ENCODE measurements around the gene ZBTB26.

The ZBTB26 gene

DNA sequence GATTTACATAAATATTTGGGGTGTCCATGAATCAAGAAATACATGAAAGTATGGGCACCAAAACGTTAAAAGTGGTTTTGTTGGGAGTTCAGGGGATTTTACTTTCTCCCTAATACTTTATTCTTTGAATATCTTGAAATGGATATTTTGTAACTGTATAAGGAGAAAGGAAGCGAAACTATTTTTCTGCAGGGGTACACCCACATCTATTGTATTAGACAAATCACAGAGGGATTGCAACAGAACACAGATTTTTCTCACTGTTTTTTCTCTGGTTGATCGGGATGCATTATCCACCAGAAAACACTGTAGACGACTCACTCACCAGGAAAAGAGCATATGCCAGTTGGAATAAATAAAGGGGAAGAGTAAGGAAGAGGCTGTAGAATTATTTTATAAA lies 8.3 kb upstream of the ZBTB26 start:
- Histone ChIP-seq H3K79me2 (ENCODE audit: insufficient read depth, low read length) (peaks cover 52% of the 10 kb centered on the region), H3K9me3 (ENCODE audit: insufficient read depth, low read length) (no peaks in the 10 kb centered on the region), H3K9me2 (replicated peaks; ENCODE audit: insufficient read depth, low read length) (no peaks in the 10 kb centered on the region), H3K27ac (ENCODE audit: low read depth, low read length) (no peak overlapping the region), H3K4me3 (ENCODE audit: insufficient read depth, low read length, poor library complexity, severe bottlenecking) (no peak overlapping the region), H3K27me3 (ENCODE audit: low read length) (no peaks in the 10 kb centered on the region), H4K20me1 (ENCODE audit: low read depth, low read length) (0 out of 2 replicates have a peak, but pooled peaks cover 4% of the 10 kb centered on the region), H2AFZ (ENCODE audit: low read depth, low read length, severe bottlenecking) (no peak overlapping the region), H3K9ac (ENCODE audit: low read length) (0 out of 2 replicates have a peak overlapping the region, but pooled peaks have one; percentile 69), H3K36me3 (ENCODE audit: low read length) (no peaks in the 10 kb centered on the region), H3F3A (ENCODE audit: insufficient read depth) (peaks cover 22% of the 10 kb centered on the region; the same call in 1 of the 2 replicates), H3K4me2 (ENCODE audit: low read depth, low read length, poor library complexity, severe bottlenecking) (peak overlapping the region; percentile 69)
- TF ChIP-seq, protein P1, sequence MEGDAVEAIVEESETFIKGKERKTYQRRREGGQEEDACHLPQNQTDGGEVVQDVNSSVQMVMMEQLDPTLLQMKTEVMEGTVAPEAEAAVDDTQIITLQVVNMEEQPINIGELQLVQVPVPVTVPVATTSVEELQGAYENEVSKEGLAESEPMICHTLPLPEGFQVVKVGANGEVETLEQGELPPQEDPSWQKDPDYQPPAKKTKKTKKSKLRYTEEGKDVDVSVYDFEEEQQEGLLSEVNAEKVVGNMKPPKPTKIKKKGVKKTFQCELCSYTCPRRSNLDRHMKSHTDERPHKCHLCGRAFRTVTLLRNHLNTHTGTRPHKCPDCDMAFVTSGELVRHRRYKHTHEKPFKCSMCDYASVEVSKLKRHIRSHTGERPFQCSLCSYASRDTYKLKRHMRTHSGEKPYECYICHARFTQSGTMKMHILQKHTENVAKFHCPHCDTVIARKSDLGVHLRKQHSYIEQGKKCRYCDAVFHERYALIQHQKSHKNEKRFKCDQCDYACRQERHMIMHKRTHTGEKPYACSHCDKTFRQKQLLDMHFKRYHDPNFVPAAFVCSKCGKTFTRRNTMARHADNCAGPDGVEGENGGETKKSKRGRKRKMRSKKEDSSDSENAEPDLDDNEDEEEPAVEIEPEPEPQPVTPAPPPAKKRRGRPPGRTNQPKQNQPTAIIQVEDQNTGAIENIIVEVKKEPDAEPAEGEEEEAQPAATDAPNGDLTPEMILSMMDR (IDR thresholded peaks at IDR 0.05; ENCODE audit: insufficient read depth, low read length, poor library complexity, severe bottlenecking) = no peak
- no peak for TF ChIP-seq EZH2phosphoT487 (conservative IDR thresholded peaks at IDR 0.05; ENCODE audit: low read length)

DNA sequence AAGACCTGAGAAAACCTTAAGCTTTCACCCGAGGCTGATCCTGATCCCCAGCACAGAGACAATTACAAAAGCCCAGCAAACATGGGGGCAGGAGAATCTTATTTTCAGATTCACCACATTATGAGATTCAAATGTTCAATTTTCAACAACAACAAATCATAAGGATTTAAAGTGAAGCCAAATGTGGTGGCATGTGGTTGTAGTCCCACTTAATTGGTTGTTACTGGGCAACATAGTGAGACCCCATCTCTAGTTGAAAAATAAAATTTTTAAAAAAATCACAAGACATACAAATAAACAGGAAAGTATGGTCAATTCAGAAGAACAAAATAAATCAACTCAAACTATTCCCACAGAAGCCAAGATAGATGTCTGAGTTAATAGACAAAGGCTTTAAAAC lies 5.6 kb upstream of the ZBTB26 start:
- Histone ChIP-seq H2AFZ (ENCODE audit: low read depth, low read length, severe bottlenecking) (no peak overlapping the region), H3K27ac (ENCODE audit: low read depth, low read length) (no peak overlapping the region), H3K79me2 (ENCODE audit: insufficient read depth, low read length) (peaks cover 51% of the 10 kb centered on the region), H3K4me3 (ENCODE audit: insufficient read depth, low read length, poor library complexity, severe bottlenecking) (no peak overlapping the region), H3K9ac (ENCODE audit: low read length) (no peak overlapping the region), H3F3A (ENCODE audit: insufficient read depth) (peaks cover 22% of the 10 kb centered on the region; the same call in 1 of the 2 replicates), H3K36me3 (ENCODE audit: low read length) (no peaks in the 10 kb centered on the region), H3K9me2 (replicated peaks; ENCODE audit: insufficient read depth, low read length) (no peaks in the 10 kb centered on the region), H3K9me3 (ENCODE audit: insufficient read depth, low read length) (no peaks in the 10 kb centered on the region), H3K4me2 (ENCODE audit: low read depth, low read length, poor library complexity, severe bottlenecking) (no peak overlapping the region), H3K27me3 (ENCODE audit: low read length) (no peaks in the 10 kb centered on the region), H4K20me1 (ENCODE audit: low read depth, low read length) (0 out of 2 replicates have a peak, but pooled peaks cover under 1% of the 10 kb centered on the region)
- TF ChIP-seq EZH2phosphoT487 (conservative IDR thresholded peaks at IDR 0.05; ENCODE audit: low read length) = no peak
- TF ChIP-seq, protein P1 (IDR thresholded peaks at IDR 0.05; ENCODE audit: insufficient read depth, low read length, poor library complexity, severe bottlenecking) = no peak

DNA sequence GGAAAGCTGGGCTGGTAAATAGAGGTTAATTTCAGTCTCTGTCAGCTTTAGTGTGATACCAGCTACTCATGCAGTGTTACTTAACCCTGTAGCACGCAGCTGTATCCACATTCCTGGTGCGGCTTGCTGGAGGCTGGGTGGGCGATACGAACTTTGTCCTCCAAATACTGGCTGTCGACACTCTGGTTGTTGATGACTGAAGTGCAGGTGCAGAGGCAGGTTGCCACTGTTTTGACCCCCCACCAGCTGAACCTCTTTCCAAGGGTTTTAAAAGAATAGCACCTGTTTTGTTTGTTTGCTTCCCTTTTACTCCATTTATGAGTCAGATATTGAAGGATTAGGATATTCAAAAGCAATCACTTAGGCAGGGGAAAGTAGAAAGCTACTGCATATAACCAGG lies 5.2 kb upstream of the ZBTB26 start:
- Histone ChIP-seq H3K27me3 (ENCODE audit: low read length) (no peaks in the 10 kb centered on the region), H2AFZ (ENCODE audit: low read depth, low read length, severe bottlenecking) (no peak overlapping the region), H3K79me2 (ENCODE audit: insufficient read depth, low read length) (peaks cover 50% of the 10 kb centered on the region), H3K9ac (ENCODE audit: low read length) (no peak overlapping the region), H3K9me2 (replicated peaks; ENCODE audit: insufficient read depth, low read length) (no peaks in the 10 kb centered on the region), H3K4me2 (ENCODE audit: low read depth, low read length, poor library complexity, severe bottlenecking) (no peak overlapping the region), H3K9me3 (ENCODE audit: insufficient read depth, low read length) (no peaks in the 10 kb centered on the region), H3F3A (ENCODE audit: insufficient read depth) (peaks cover 22% of the 10 kb centered on the region; the same call in 1 of the 2 replicates), H3K27ac (ENCODE audit: low read depth, low read length) (no peak overlapping the region), H3K4me3 (ENCODE audit: insufficient read depth, low read length, poor library complexity, severe bottlenecking) (no peak overlapping the region), H4K20me1 (ENCODE audit: low read depth, low read length) (no peaks in the 10 kb centered on the region), H3K36me3 (ENCODE audit: low read length) (no peaks in the 10 kb centered on the region)
- no peak for TF ChIP-seq EZH2phosphoT487 (conservative IDR thresholded peaks at IDR 0.05; ENCODE audit: low read length)
- TF ChIP-seq, protein P1 (IDR thresholded peaks at IDR 0.05; ENCODE audit: insufficient read depth, low read length, poor library complexity, severe bottlenecking) = no peak

Measured in SU-DHL-6 (cell line).